Aorta (tissue), 5 donors: Measurements from ENCODE around the gene IQCN. TPM values are rescaled to one million over a fixed set of nuclear protein-coding genes. Genes with fewer than 3 reads are reported as not detected.

Experiments
- ATAC-seq: fragments of 200-7000 bp; cut with Tn5 transposase; one replicate; pipeline ENCODE4 v1.9.1; 2022; ENCODE audit warnings: moderate library complexity; ENCODE audit not compliant: low FRiP score
- DNase-seq, 2 donors: peaks; one replicate each; pipeline ENCODE4 v3.0.0-alpha.2; 2020
- H3K27ac ChIP-seq, 2 donors: one replicate each; pipeline ENCODE4 v1.5.1; 2013; ENCODE audit warnings: low read length in 2 of 2, mild to moderate bottlenecking in 2 of 2, moderate library complexity in 2 of 2, control low read depth in 1 of 2, inconsistent platforms in 1 of 2, low read depth in 1 of 2
- H3K27me3 ChIP-seq, 2 donors: one replicate each; pipeline ENCODE4 v1.6.1; 2013; ENCODE audit warnings: control low read depth in 1 of 2, low read length in 1 of 2, mild to moderate bottlenecking in 1 of 2, moderate library complexity in 1 of 2; ENCODE audit not compliant: insufficient read depth in 2 of 2, control insufficient read depth in 1 of 2
- H3K36me3 ChIP-seq, 2 donors: one replicate each; pipeline ENCODE4 v1.6.1; 2013; ENCODE audit warnings: control low read depth in 1 of 2, low read length in 1 of 2, mild to moderate bottlenecking in 1 of 2; ENCODE audit not compliant: insufficient read depth in 2 of 2, control insufficient read depth in 1 of 2
- H3K4me1 ChIP-seq, 2 donors: one replicate each; pipeline ENCODE4 v1.6.1; 2013; ENCODE audit warnings: low read length in 2 of 2, control low read depth in 1 of 2, mild to moderate bottlenecking in 1 of 2, moderate library complexity in 1 of 2; ENCODE audit not compliant: insufficient read depth in 2 of 2, control insufficient read depth in 1 of 2
- H3K4me3 ChIP-seq, 2 donors: one replicate each; pipeline ENCODE4 v1.5.1; 2013; ENCODE audit warnings: low read length in 2 of 2, control low read depth in 1 of 2, mild to moderate bottlenecking in 1 of 2
- H3K9me3 ChIP-seq: one replicate; pipeline ENCODE4 v1.6.1; 2013; ENCODE audit warnings: mild to moderate bottlenecking, low read length; ENCODE audit not compliant: control insufficient read depth
- WGBS, 2 donors: extraction: QIAGEN DNeasy Blood & Tissue Kit; methylation state at CpG; one replicate each; pipeline ENCODE4 v1.1.7; 2013; 5-methylcytosine and 5-hydroxymethylcytosine counted together
- intact Hi-C, 2 donors: fragments of 100-400 bp; cut with DNase I; formaldehyde crosslinking; loops; one replicate each; pipeline versions ENCODE4 v1.14.2 to v1.15.0; 2022
- polyA plus RNA-seq, 2 donors: library from polyadenylated mRNA; stranded (reverse); fragments of 200-250 nt; gene quantifications; one replicate each; pipeline ENCODE4 v1.2.3, GENCODE V29; 2013
- total RNA-seq, 2 donors: library from RNA; stranded (reverse); fragmentation: NEBNext Ultra II Directional; extraction: Animal tissue kit (Norgen Biotek cat#: 25700); gene quantifications; one replicate each; pipeline ENCODE4 v1.2.1, GENCODE V29; 2021
- donor health status: healthy with polysubstance abuse.
- donor health status: Bipolar disorder and iron deficiency.
- donor health status: DM: no; HTN: no; CAD: no.
- donor health status: DM: no; HTN: no; CAD: no.
- donor health status: DM: yes; HTN: yes; CAD: no.

The IQCN gene
- total and polyA plus RNA-seq, 4 donors, result 4.5 to 20.7 (median 10.2) TPM

DNA sequence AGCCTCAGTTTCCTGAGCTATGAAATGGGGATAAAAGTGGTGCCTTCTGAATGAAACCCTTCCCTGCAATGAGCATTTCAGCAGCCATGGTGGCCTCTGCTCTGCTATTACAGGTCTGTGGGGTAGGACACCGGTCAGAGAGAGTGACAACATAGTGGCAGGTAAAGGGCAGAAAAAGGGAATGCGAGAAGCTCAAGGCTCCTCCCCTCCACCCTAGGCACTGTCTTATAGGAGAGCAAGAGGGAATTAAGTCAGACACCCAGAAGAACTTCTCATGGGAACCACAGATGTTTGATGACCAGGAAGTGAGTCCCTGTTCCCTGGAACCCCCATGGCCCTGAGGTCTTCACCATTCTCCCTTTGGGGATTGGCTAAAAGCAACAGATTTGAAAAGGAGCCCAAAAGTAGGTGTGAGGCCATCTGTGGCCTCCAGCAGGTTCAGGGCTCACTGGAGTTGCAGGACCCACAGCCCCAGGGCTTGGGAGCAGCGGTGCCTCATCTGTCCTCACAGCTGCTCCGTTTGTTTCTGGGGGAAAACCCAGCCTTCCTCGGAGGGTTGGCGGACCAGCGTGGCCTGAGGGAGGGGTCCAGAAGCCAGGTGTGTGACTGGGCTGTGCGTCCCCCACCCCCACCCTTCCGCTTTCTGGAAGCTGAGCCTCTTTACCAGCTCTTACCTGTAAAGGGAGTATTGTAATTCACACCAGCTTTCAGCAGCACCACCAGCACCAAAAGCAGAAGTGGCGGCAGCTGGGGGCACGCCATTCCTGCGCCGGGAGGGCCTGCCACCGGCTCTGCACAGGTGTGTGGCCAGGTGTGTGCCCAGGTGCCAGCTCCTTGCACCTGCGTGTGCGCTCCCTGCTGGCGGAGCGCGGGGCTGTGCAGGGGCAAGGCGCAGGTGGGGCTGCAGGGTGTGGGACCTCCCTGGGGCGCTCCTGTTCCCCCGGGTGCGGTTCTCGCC is 19.4 kb downstream of the IQCN start:
- Histone ChIP-seq H3K27me3 (no peaks in the 10 kb centered on the region), H3K4me1 (no peaks in the 10 kb centered on the region), H3K9me3 (no peaks in the 10 kb centered on the region), H3K27ac (no peak overlapping the region), H3K36me3 (peaks cover 0 to 4% of the 10 kb centered on the region in 2 donors), H3K4me3 (no peak overlapping the region)
- intact Hi-C loops, result loop anchor here (5.0 to 10.0 kb wide), 3 partner anchors 48 to 160 kb away; partner anchors contain the start of genes MPV17L2 (in 2 of the 2) and SSBP4 (in 1 of the 2)
- WGBS, 2 donors, result 15 to 16% methylated on average over 24 of the region's 24 CpGs
- ATAC-seq (no peak), DNase-seq (no peak)

DNA sequence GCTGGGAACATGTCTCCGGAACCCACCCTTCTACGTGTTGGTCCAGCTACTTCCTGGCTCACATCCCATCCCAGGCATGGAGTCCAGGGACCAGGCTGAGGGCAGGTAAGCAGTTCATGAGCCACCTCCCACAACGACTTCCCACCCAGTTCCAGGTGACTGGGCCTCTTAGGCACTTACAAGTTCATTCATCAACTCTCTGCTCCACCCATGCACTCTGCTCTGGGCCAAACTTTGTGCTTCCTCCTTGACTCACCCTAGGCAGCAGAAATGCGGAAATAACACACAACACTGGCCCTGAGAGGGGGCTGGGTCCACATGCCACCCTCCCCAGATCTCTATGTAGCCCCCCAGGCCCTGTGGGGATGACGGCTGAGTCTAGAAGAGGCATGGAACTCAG is 20.5 kb downstream of the IQCN start:
- no peak for DNase-seq
- Histone ChIP-seq H3K27me3 (no peaks in the 10 kb centered on the region), H3K36me3 (peaks cover 0 to 4% of the 10 kb centered on the region in 2 donors), H3K9me3 (no peaks in the 10 kb centered on the region), H3K4me1 (no peaks in the 10 kb centered on the region), H3K4me3 (no peak overlapping the region), H3K27ac (no peak overlapping the region)
- WGBS, 2 donors, result 35 to 39% methylated on average over 5 of the region's 5 CpGs
- intact Hi-C loops, result loop anchor here (5.0 to 10.0 kb wide), 3 partner anchors 46 to 161 kb away; partner anchors contain the start of genes MPV17L2 (in 2 of the 2) and SSBP4 (in 1 of the 2)
- no peak for ATAC-seq

DNA sequence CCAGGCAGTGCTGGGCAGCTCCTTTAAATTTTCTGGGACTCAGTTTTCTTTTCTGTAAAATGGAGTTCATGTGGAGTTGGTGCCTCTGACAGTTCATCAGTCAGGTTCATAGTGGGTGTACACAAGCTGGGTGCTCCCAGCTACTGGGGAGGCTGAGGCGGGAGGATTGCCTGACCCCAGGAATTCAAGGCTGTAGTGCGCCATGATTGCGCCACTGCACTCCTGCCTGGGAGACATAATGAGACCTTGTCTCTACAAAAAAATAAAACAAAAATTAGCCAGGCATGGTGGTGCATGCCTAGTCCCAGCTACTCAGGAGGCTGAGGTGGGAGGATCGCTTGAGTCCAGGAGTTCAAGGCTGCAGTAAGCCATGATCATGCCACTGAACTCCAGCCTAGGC is 21.1 kb downstream of the IQCN start:
- ATAC-seq (no peak), DNase-seq (no peak)
- 86% methylated on average over 4 of the region's 4 CpGs for WGBS, 2 donors
- no peak overlapping the region for H3K4me3 ChIP-seq
- no peaks in the 10 kb centered on the region for H3K4me1 ChIP-seq
- no peak overlapping the region for H3K27ac ChIP-seq
- no peaks in the 10 kb centered on the region for H3K9me3 ChIP-seq
- intact Hi-C loops, result loop anchor here (5.0 to 10.0 kb wide), 3 partner anchors 46 to 162 kb away; partner anchors contain the start of genes MPV17L2 (in 2 of the 2) and SSBP4 (in 1 of the 2)
- no peaks in the 10 kb centered on the region for H3K27me3 ChIP-seq
- H3K36me3 ChIP-seq, result peaks cover 0 to 4% of the 10 kb centered on the region in 2 donors

DNA sequence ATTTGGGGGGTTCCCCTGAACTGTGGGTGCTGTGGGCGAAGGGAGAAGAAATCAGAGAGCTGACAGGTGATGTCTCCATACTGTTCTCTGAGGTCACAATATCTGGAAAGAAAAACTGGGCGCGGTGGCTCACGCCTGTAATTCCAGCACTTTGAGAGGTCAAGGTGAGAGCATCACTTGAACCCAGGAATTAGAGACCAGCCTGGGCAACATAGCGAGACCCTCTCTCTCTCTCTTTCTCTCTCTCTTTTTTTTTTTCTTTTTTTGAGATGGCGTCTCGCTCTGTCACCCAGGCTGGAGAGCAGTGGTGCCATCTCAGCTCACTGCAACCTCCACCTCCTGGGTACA is 21.9 kb downstream of the IQCN start:
- ATAC-seq (no peak), DNase-seq (no peak)
- Histone ChIP-seq H3K27me3 (no peaks in the 10 kb centered on the region), H3K4me1 (no peaks in the 10 kb centered on the region), H3K36me3 (peaks cover 0 to 1% of the 10 kb centered on the region in 2 donors), H3K9me3 (no peaks in the 10 kb centered on the region), H3K4me3 (no peak overlapping the region), H3K27ac (no peak overlapping the region)
- 73 to 77% methylated on average over 7 of the region's 7 CpGs for WGBS, 2 donors
- intact Hi-C loops, result loop anchor here (5.0 to 10.0 kb wide), 3 partner anchors 45 to 162 kb away; partner anchors contain the start of genes MPV17L2 (in 2 of the 2) and SSBP4 (in 1 of the 2)

DNA sequence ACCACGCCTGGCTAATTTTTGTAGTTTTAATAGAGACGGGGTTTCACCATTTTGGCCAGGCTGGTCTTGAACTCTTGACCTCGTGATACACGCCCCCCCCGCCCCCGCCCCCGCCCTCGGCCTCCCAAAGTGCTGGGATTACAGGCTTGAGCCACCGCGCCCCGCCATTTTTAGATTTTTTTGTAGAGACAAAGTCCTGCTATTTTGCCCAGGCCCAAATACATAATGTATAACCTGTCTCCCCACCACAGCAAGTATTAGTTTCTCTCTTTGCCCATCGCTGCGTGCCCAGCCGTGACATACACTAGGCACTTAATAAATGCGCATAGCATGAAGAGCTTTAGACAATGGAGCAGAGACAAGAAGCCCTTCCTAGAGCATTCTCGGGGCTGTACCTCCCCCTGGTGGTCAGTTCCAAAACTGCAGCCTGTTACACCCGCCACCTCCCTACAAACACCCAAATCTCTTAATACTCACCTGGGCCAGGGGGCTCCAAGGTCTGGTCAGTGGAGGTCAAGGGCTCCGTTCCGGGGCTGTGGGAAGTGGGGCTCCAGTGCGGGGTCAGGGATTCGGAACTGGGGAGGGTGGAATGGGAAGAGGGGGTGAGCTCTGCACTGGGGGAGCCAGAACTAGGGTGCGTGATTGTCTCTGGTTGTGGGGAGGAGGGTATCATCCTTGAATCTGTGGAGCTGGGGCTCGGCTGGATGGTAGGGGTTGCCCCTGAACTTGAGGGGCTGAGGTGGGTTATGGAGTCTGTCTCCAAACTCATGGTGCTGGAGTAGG is 22.5 kb downstream of the IQCN start:
- Histone ChIP-seq H3K27ac (no peak overlapping the region), H3K36me3 (no peaks in the 10 kb centered on the region), H3K27me3 (no peaks in the 10 kb centered on the region), H3K4me3 (no peak overlapping the region), H3K9me3 (no peaks in the 10 kb centered on the region), H3K4me1 (no peaks in the 10 kb centered on the region)
- 20% methylated on average over 23 of the region's 23 CpGs for WGBS, 2 donors
- intact Hi-C loops, result loop anchor here (5.0 to 10.0 kb wide), 3 partner anchors 44 to 163 kb away; partner anchors contain the start of genes MPV17L2 (in 2 of the 2) and SSBP4 (in 1 of the 2)
- DNase-seq (peak; percentile 76 to 91), ATAC-seq (peak; percentile 80)

DNA sequence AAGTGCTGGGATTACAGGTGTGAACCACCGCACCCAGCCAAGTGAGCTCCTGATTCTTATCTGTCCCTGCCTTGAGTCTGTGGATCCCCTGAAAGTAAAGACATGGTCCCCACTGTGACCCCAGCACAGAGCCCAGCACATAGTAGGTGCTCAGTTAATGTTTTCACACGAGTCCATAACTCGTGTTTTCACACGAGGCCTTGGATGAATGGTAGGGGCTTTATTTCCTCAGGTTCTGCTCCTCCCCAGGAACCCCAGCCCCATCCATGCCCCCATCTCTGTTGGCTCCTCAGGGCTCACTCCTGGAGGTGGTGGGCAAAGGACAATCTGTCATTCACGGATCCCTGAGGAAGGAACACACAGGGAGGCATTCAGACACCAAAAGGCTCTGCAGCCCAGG is 24.4 kb downstream of the IQCN start:
- no peaks in the 10 kb centered on the region for H3K27me3 ChIP-seq
- intact Hi-C loops, result loop anchor here (5.0 to 10.0 kb wide), 3 partner anchors 43 to 165 kb away; partner anchors contain the start of genes MPV17L2 (in 2 of the 2) and SSBP4 (in 1 of the 2)
- no peaks in the 10 kb centered on the region for H3K36me3 ChIP-seq
- no peak overlapping the region for H3K4me3 ChIP-seq
- H3K9me3 ChIP-seq, result no peaks in the 10 kb centered on the region
- DNase-seq, result no peak
- H3K27ac ChIP-seq, result no peak overlapping the region
- WGBS, 2 donors, result 93 to 96% methylated on average over 5 of the region's 5 CpGs
- no peak for ATAC-seq
- no peaks in the 10 kb centered on the region for H3K4me1 ChIP-seq

DNA sequence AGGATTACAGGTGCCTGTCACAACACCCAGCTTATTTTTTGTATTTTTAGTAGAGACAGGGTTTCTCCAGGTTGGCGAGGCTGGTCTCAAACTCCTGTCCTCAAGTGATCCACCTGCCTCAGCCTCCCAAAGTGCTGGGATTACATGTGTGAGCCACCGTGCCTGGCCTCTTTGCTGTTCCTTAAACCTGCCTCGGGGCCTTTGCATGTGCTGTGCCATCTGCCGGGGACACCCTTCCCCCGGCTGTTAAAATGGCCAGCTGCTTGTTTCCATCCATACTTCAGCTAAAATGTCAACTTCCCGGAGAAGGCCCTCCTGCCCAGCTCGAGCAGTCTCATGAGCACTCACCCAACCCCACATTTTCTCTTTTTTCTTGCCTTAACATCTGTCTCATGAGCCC is 29.0 kb downstream of the IQCN start:
- Histone ChIP-seq H3K36me3 (no peaks in the 10 kb centered on the region), H3K4me1 (no peaks in the 10 kb centered on the region), H3K27me3 (no peaks in the 10 kb centered on the region), H3K4me3 (no peak overlapping the region), H3K27ac (no peak overlapping the region), H3K9me3 (no peaks in the 10 kb centered on the region)
- ATAC-seq (no peak), DNase-seq (no peak)
- intact Hi-C loops, result no loop called here
- 71 to 73% methylated on average over 7 of the region's 7 CpGs for WGBS, 2 donors

DNA sequence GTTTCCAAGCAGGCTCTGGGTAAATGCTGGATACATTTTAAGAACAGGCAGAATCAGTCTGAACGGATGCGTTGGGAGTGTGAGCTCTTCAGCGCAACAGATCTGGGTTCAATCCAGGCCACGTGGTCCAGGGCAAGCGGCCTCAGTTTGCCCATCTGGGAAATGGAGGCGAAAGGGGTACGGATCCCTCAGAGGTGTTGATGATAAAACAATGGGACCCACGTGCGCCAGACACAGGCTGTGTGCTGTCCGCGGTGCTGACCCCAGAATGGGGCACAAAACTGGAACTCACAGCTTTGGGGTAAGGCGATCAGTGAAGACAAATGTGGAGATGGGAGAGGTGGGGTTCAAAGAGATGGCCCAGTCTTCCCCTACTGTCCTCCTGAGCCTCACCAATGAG is 34.9 kb downstream of the IQCN start:
- Histone ChIP-seq H3K4me3 (no peak overlapping the region), H3K36me3 (no peaks in the 10 kb centered on the region), H3K9me3 (no peaks in the 10 kb centered on the region), H3K27me3 (no peaks in the 10 kb centered on the region), H3K27ac (no peak overlapping the region), H3K4me1 (no peaks in the 10 kb centered on the region)
- DNase-seq (no peak), ATAC-seq (no peak)
- intact Hi-C loops, result no loop called here
- 29 to 30% methylated on average over 12 of the region's 12 CpGs for WGBS, 2 donors
